Transverse colon (tissue), 4 donors: ENCODE data around the gene PBOV1.

Experiments used
- EP300 ChIP-seq: sonication (generic); formaldehyde crosslinking; IDR thresholded peaks from one replicate; pipeline ENCODE4 v1.6.1; 2017; ENCODE audit warnings: antibody characterized with exemption, low read depth
- POLR2A ChIP-seq: fragments of 450-650 bp; IDR thresholded peaks from one replicate; pipeline ENCODE4 v1.6.1; 2016; ENCODE audit warnings: antibody characterized with exemption, mild to moderate bottlenecking, moderate library complexity
- POLR2AphosphoS5 ChIP-seq, 3 donors: sonication (generic); formaldehyde crosslinking; IDR thresholded peaks; one replicate each; pipeline ENCODE4 v1.6.1; 2016; ENCODE audit warnings: antibody characterized with exemption in 3 of 3
- TF ChIP-seq, protein P1 (sequence below), 5 experiments: fragments of 200-600 bp in 3 of 5; fragments of 450-650 bp in 2 of 5; sonication (generic) in 3 of 5; IDR thresholded peaks; 1 replicate in 2 of 5; 2 replicates in 3 of 5; pipeline ENCODE4 v1.5.1; 2016 to 2017; ENCODE audit warnings: antibody characterized with exemption in 5 of 5, inconsistent platforms in 3 of 5, mild to moderate bottlenecking in 2 of 5, moderate library complexity in 1 of 5

DNA sequence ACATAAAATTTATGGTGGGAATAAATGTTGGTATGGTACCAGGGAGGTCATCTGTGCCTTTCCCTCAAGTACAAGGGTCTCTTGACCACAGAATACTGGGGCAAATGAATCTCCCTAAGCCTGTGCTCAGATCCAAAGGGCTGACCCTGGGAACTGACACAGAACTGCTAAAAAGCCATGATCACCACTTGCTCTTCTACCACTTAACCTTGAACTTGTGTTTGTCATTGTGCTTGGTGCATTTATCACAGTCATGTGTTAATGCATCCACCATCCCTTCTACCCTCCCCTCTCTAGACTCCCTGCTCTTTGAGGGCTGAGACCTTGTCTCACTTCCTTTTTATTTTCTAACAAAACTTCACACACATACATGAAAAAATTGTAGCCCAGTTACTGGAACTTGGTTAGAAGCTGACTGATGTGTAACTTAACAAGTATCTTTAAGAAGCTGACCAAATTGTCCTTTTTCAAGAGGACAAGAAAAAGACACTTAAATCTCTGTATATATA is 46.1 kb upstream of the PBOV1 start:
- TF ChIP-seq, protein P1, sequence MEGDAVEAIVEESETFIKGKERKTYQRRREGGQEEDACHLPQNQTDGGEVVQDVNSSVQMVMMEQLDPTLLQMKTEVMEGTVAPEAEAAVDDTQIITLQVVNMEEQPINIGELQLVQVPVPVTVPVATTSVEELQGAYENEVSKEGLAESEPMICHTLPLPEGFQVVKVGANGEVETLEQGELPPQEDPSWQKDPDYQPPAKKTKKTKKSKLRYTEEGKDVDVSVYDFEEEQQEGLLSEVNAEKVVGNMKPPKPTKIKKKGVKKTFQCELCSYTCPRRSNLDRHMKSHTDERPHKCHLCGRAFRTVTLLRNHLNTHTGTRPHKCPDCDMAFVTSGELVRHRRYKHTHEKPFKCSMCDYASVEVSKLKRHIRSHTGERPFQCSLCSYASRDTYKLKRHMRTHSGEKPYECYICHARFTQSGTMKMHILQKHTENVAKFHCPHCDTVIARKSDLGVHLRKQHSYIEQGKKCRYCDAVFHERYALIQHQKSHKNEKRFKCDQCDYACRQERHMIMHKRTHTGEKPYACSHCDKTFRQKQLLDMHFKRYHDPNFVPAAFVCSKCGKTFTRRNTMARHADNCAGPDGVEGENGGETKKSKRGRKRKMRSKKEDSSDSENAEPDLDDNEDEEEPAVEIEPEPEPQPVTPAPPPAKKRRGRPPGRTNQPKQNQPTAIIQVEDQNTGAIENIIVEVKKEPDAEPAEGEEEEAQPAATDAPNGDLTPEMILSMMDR (IDR thresholded peaks at IDR 0.05) = no peak
- TF ChIP-seq POLR2AphosphoS5 (IDR thresholded peaks at IDR 0.05) (no peak), POLR2A (no peak), EP300 (no peak)
